Measurements from ENCODE around the gene ANKUB1. TPM values are rescaled to one million over a fixed set of nuclear protein-coding genes. Genes with fewer than 3 reads are reported as not detected.

Gene ANKUB1
- total and polyA plus RNA-seq, 2 experiments from 2014 or later: not detected

GRCh38 chr3:149784064-149784704 is 8.2 kb downstream of the ANKUB1 start:
- WGBS (ENCODE audit: low lambda C conversion rate, missing lambda C conversion rate): 87% methylated on average over 5 of the region's 5 CpGs

GRCh38 chr3:149783576-149783975 is 8.8 kb downstream of the ANKUB1 start:
- no peak overlapping the region for H2AFZ ChIP-seq

More at GRCh38 chr3:149784064-149784704, 8.2 kb downstream of the ANKUB1 start:
- no peak overlapping the region for H2AFZ ChIP-seq
- no peaks in the 10 kb centered on the region for H3K4me1 ChIP-seq (ENCODE audit: insufficient read depth)
- no peak for DNase-seq (ENCODE audit: low spot score)
- no peaks in the 10 kb centered on the region for H3K9me2 ChIP-seq (replicated peaks; ENCODE audit: insufficient read depth)
- no peaks in the 10 kb centered on the region for H3K27me3 ChIP-seq
- H4K20me1 ChIP-seq (ENCODE audit: insufficient read depth, poor library complexity, severe bottlenecking): no peaks in the 10 kb centered on the region
- H3K79me2 ChIP-seq: no peaks in the 10 kb centered on the region
- H3K4me2 ChIP-seq: no peak overlapping the region
- H3K4me3 ChIP-seq: no peak overlapping the region
- no peaks in the 10 kb centered on the region for H3K36me3 ChIP-seq (replicated peaks; ENCODE audit: insufficient read depth, low read depth)
- no peak overlapping the region for H3K27ac ChIP-seq
- TF ChIP-seq EZH2 (IDR thresholded peaks at IDR 0.05; ENCODE audit: borderline replicate concordance): no peak
- TF ChIP-seq CTCF (IDR thresholded peaks at IDR 0.05; ENCODE audit: poor library complexity): no peak
- no peak for TF ChIP-seq EZH2phosphoT487 (IDR thresholded peaks at IDR 0.05; ENCODE audit: low read depth, severe bottlenecking, unreplicated experiment)
- H3K9me3 ChIP-seq (ENCODE audit: low read depth): no peaks in the 10 kb centered on the region

GRCh38 chr3:149781741-149782140 is 10.6 kb downstream of the ANKUB1 start:
- Histone ChIP-seq H2AFZ (no peak overlapping the region), H4K20me1 (ENCODE audit: insufficient read depth, poor library complexity, severe bottlenecking) (no peaks in the 10 kb centered on the region), H3K27me3 (no peaks in the 10 kb centered on the region), H3K9me3 (ENCODE audit: low read depth) (no peaks in the 10 kb centered on the region), H3K79me2 (no peaks in the 10 kb centered on the region), H3K9me2 (replicated peaks; ENCODE audit: insufficient read depth) (no peaks in the 10 kb centered on the region), H3K27ac (no peak overlapping the region), H3K4me1 (ENCODE audit: insufficient read depth) (no peaks in the 10 kb centered on the region), H3K4me3 (no peak overlapping the region), H3K36me3 (replicated peaks; ENCODE audit: insufficient read depth, low read depth) (no peaks in the 10 kb centered on the region), H3K4me2 (no peak overlapping the region)
- TF ChIP-seq EZH2 (IDR thresholded peaks at IDR 0.05; ENCODE audit: borderline replicate concordance): no peak
- TF ChIP-seq CTCF (IDR thresholded peaks at IDR 0.05; ENCODE audit: poor library complexity): no peak
- no peak for TF ChIP-seq EZH2phosphoT487 (IDR thresholded peaks at IDR 0.05; ENCODE audit: low read depth, severe bottlenecking, unreplicated experiment)
- DNase-seq (ENCODE audit: low spot score): no peak
- WGBS (ENCODE audit: low lambda C conversion rate, missing lambda C conversion rate): 92% methylated on average over 3 of the region's 3 CpGs

More at GRCh38 chr3:149783576-149783975, 8.8 kb downstream of the ANKUB1 start:
- TF ChIP-seq CTCF (IDR thresholded peaks at IDR 0.05; ENCODE audit: poor library complexity): no peak
- no peak for TF ChIP-seq EZH2phosphoT487 (IDR thresholded peaks at IDR 0.05; ENCODE audit: low read depth, severe bottlenecking, unreplicated experiment)
- TF ChIP-seq EZH2 (IDR thresholded peaks at IDR 0.05; ENCODE audit: borderline replicate concordance): no peak
- no peaks in the 10 kb centered on the region for H3K9me2 ChIP-seq (replicated peaks; ENCODE audit: insufficient read depth)
- no peaks in the 10 kb centered on the region for H3K9me3 ChIP-seq (ENCODE audit: low read depth)
- no peaks in the 10 kb centered on the region for H3K36me3 ChIP-seq (replicated peaks; ENCODE audit: insufficient read depth, low read depth)
- no peaks in the 10 kb centered on the region for H3K4me1 ChIP-seq (ENCODE audit: insufficient read depth)
- no peak overlapping the region for H3K27ac ChIP-seq
- no peaks in the 10 kb centered on the region for H3K79me2 ChIP-seq
- no peaks in the 10 kb centered on the region for H3K27me3 ChIP-seq
- no peaks in the 10 kb centered on the region for H4K20me1 ChIP-seq (ENCODE audit: insufficient read depth, poor library complexity, severe bottlenecking)
- no peak overlapping the region for H3K4me2 ChIP-seq
- H3K4me3 ChIP-seq: no peak overlapping the region
- no peak for DNase-seq (ENCODE audit: low spot score)

Data from hepatocyte (in vitro differentiated cells).